ENCODE results near the gene EMC10. TPM values are rescaled to one million over a fixed set of nuclear protein-coding genes. Genes with fewer than 3 reads are reported as not detected.

The EMC10 gene
- total RNA-seq, 1 experiment from 2014 or later: 66.7 TPM

GRCh38 chr19:50475736-50476223 lies 527 bp upstream of the EMC10 start:
- H3K4me1 ChIP-seq (ENCODE audit: control insufficient read depth, insufficient read depth, low read length): no peaks in the 10 kb centered on the region
- in situ Hi-C loops (cut with HindIII; ENCODE audit: low pct_unique_long_range_greater_than_20kb, low sequenced_read_pairs): no loop called here
- DNase-seq (ENCODE audit: low read depth, low spot score): no peak
- ChIA-PET CTCF (no interaction called here), POLR2A (no interaction called here)
- TF ChIP-seq TCF7L2 (IDR thresholded peaks at IDR 0.05; ENCODE audit: low read depth, low read length): no peak
- TF ChIP-seq SIN3A (IDR thresholded peaks at IDR 0.05; ENCODE audit: borderline replicate concordance, insufficient read depth, low read depth, low read length): no peak
- TF ChIP-seq POLR2AphosphoS5 (IDR thresholded peaks at IDR 0.05; ENCODE audit: low read depth, low read length): no peak
- no peak for TF ChIP-seq CTCF (IDR thresholded peaks at IDR 0.05)
- TF ChIP-seq REST (IDR thresholded peaks at IDR 0.05; ENCODE audit: insufficient read depth in 1 of 2, low read depth in 2 of 2, low read length in 1 of 2): no peak
- intact Hi-C loops (cut with micrococcal nuclease; ENCODE audit: unreplicated experiment): no loop called here
- peak overlapping the region; percentile 81 to 89 for H3K4me3 ChIP-seq (ENCODE audit: low read depth in 2 of 2, low read length in 2 of 2)
- H3K27ac ChIP-seq (ENCODE audit: low read length): no peak overlapping the region
- H3K36me3 ChIP-seq (ENCODE audit: control insufficient read depth, insufficient read depth, low read length): no peaks in the 10 kb centered on the region
- BruUV-seq (replicated peaks): no TSS peak
- H3K9me3 ChIP-seq (ENCODE audit: control insufficient read depth, insufficient read depth, low read depth, low read length): no peaks in the 10 kb centered on the region
- H3K27me3 ChIP-seq (ENCODE audit: control insufficient read depth, insufficient read depth, low read length): no peaks in the 10 kb centered on the region
- no peak for ATAC-seq

- DNase-seq (ENCODE audit: low read depth, low spot score): no peak
- ChIA-PET CTCF (no interaction called here), POLR2A (no interaction called here)
- ATAC-seq: no peak
- Histone ChIP-seq H3K27me3 (ENCODE audit: control insufficient read depth, insufficient read depth, low read length) (no peaks in the 10 kb centered on the region), H3K36me3 (ENCODE audit: control insufficient read depth, insufficient read depth, low read length) (no peaks in the 10 kb centered on the region), H3K9me3 (ENCODE audit: control insufficient read depth, insufficient read depth, low read depth, low read length) (no peaks in the 10 kb centered on the region), H3K4me3 (ENCODE audit: low read depth in 2 of 2, low read length in 2 of 2) (peak overlapping the region; percentile 81 to 89), H3K27ac (ENCODE audit: low read length) (no peak overlapping the region; the same call in 1 of the 2 replicates), H3K4me1 (ENCODE audit: control insufficient read depth, insufficient read depth, low read length) (no peaks in the 10 kb centered on the region)
- intact Hi-C loops (cut with micrococcal nuclease; ENCODE audit: unreplicated experiment): no loop called here
- no peak for TF ChIP-seq POLR2AphosphoS5 (IDR thresholded peaks at IDR 0.05; ENCODE audit: low read depth, low read length)
- TF ChIP-seq CTCF (IDR thresholded peaks at IDR 0.05): no peak
- in situ Hi-C loops (cut with HindIII; ENCODE audit: low pct_unique_long_range_greater_than_20kb, low sequenced_read_pairs): no loop called here
- TSS peak; percentile 92 for BruUV-seq (replicated peaks)
Measured at GRCh38 chr19:50476907-50477238, 566 bp downstream of the EMC10 start.
